Measurements from ENCODE around the gene TSC1.

TSC1 gene

DNA sequence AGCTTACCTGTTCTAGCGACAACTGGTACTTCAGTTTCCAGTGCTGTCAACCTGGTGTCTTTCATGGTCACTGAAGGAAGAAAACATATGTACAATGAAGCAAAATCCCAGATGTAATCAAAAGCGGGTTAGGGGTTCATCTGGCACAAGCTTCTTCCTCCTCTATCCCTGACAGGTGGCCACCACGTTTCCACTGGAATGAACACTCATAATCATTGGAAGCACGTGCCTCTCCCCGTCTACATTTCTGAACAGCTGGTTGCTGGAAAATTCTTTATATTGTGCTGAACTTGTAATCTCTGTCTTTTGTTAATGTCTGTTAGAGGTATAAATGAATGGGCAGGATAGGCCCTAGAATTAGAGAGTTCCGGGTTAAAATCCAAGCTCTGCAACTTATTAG lies 9.4 kb downstream of the TSC1 start:
- no peak for DNase-seq (ENCODE audit: low spot score)

DNA sequence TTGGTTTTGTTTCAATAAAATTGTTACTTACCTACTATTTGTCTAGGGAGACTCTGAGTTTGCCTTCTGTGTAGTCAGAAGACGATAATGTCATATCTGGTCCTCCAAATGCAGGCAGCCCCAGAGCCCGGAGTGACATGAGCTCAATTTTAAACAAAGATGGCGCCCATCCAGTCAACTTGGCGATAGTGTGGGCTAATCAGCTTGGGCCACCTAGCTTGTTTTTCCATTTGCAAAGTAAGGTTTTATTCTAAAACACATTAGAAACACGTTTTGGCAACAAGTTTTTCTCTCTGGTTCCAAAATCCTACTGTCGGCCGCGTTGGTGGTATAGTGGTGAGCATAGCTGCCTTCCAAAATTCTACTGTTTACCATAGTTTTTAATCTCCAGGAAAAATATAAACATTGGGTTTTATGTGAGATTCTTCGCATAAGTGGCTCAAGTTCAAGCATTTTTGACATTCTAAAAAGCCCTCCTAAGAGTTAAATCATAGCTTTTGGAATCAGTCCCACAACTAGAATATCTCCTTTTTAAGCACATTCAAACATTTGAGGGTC lies 13.2 kb downstream of the TSC1 start:
- DNase-seq (ENCODE audit: low spot score) = no peak

DNA sequence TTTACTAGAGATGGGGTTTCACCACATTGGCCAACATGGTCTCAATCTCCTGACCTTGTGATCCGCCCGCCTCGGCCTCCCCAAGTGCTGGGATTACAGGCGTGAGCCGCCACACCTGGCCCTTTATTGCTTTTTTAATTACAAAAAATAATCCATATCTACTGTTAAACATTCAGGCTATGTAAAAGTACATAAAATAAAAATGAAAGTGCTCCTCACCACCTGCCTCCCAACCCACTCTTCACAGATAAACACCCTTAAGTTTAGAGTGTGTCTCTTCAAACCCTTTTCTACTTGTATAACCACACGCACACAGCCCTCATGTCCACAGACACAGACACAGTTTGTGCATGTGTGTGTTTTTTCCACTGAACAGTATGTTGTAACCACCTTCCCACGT lies 16.7 kb downstream of the TSC1 start:
- DNase-seq (ENCODE audit: low spot score) = no peak

DNA sequence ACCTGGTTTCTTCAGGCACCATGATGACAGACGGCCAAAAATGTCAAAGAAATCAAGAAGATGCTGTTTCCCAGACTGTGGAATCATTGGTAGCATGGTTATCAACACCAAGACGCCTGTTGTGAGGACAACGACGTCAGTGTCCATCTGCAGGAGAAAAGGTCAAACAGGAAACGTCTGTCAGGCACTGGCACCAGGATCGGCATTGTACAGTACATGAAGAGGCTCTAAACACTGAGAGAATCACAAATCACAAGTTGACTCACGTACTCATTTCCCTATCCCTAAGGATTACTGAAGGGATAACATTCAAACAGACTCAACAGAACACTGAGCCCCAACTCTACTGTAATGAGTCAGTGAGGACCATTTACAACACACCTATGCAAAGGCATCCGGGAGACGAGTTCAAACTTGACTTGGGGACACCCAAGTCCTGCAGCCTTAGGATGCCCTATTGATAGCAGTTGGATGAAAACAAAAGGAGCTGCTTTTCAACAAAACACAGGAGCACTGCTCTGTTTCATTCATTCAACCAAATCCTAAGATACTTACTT lies 21.0 kb downstream of the TSC1 start:
- no peak for DNase-seq (ENCODE audit: low spot score)

DNA sequence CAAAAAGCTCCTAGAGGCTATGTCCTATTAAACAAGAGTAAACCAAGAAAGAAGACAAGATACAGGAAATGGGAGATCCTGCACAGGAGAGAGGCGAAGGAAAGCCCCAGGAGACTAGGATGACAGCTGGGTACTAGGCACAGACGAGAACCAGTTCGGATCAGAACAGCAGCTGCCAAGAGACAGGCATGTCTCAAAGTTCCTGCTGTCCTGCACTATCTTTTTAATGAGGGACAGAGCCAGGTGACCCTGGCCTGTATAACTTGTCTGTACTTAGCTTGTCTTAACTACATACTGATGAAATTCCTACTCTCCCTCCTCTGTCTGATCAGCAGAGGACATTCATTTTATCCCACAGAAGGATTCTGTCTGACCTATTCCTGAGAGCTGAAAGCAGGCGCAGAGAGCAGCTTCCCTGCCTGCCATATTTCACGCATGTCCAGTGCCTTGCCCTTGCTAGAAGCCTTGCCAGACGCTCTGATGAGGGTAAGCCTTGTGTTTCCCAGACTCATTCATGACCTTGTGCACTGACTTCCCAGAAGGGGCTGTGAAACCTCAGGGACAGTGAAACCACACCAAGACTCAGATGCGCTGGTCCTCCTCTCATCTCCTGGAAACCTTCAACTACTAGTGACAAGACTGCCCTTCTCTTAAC lies 24.7 kb downstream of the TSC1 start:
- no peak for DNase-seq (ENCODE audit: low spot score)

DNA sequence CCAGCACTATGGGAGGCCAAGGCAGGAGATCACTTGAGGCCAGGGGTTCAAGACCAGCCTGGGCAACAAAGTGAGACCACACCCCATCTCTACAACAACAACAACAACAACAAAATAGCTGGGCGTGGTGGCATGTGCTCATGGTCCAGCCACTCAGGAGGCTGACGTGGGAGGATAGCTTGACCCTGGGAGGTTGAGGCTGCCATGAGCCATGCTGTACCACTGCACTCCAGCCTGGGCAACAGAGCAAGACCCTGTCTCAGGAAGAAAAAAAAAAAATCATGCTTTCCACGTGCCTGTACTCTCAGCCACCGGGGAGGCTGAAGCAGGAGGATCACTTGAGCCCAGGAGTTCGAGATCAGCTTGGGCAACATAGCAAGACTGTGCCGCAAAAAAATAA lies 29.5 kb downstream of the TSC1 start:
- DNase-seq (ENCODE audit: low spot score) = no peak

DNA sequence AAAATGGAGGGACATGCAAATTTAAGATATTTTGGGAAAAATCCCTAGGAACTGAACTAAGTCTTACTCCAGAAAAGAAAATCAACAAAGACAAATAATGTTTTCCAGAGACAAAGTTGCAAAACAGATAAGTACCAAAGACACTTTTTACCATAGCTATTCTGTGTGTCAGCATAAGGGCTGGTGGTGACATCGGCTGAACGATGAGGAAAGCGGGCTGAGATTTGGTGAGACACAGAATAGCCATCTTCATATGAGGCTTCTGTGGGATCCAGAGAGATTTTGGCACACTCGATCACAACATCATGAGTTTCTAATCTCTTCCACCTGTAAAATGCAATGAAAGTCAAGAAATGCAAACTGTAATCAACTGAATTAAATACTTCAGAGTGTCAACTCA lies 32.3 kb downstream of the TSC1 start:
- no peak for DNase-seq (ENCODE audit: low spot score)

DNA sequence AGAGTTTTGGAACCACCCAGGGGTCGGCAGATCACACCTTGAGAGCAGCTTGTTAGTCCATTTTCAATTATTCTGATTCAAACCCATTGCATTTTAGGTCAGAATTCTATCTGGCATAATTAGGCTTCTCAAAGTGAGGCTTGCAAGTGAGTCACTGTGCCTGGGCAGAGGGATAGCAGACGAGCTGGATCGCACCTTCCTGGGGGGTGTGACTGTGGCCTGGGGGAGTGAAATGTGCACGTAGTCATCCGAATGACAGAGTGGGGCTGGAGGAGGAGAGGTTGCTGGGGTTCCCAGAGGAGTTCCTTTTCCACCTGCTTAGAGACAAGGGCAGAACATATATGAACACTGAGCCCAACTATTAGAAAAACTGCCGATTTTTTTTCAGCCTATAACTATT lies 34.0 kb downstream of the TSC1 start:
- DNase-seq (ENCODE audit: low spot score) = no peak

DNA sequence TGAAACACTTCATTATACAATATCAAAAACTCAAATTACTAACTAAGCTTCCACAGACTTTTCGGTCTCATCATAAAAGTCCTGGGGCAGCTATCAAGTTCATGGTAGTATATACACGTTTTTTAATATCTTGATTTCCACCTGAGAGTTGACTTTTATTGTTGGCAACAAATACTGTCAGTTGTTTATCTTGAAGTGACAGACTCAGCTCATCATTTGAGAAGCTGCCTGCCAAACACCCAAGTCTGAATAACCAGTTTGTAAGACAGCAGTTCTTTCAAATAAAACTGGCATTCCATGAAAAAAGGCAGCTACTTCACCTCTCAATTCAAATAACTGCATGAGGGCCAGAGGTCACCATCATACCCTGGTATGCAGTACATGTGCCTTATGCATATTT lies 35.1 kb downstream of the TSC1 start:
- DNase-seq (ENCODE audit: low spot score) = no peak

DNA sequence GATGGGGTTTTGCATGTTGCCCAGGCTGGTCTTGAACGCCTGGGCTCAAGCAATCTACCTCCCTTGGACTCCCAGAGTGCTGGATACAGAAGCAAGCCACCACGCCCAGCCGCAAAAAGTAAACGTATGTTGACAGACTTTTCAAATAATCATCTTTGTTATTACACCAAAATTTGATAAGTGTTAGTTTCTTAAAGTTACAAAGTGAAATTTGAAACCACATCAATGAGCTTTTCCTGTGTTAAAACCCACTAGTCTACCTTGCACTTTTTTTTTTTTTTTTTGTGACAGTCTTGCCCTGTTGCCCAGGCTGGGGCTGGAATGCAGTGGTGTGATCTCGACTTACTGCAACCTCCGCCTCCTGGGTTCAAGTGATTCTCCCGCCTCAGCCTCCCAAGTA lies 35.8 kb downstream of the TSC1 start:
- DNase-seq (ENCODE audit: low spot score) = no peak

DNA sequence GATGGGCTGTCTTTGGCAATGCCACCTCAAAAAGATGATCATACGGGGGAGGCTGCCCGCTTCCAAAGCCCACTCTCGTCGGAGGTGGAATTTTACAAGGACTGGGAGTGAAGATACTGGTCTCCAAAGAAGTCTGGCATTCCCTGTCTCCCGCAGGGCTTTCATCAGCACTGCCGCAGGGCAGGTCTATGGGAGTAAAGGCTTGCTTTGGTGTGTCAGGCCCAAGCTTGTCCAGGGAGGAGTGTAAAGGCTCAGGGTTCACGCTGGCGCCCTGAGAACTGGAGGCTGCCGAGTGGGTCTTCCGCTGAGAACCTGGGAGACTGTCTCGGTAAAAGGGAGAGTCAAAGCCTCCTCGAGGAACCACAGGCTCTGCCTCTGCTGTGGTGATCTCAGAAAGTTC lies 38.7 kb downstream of the TSC1 start:
- DNase-seq (ENCODE audit: low spot score) = no peak

DNA sequence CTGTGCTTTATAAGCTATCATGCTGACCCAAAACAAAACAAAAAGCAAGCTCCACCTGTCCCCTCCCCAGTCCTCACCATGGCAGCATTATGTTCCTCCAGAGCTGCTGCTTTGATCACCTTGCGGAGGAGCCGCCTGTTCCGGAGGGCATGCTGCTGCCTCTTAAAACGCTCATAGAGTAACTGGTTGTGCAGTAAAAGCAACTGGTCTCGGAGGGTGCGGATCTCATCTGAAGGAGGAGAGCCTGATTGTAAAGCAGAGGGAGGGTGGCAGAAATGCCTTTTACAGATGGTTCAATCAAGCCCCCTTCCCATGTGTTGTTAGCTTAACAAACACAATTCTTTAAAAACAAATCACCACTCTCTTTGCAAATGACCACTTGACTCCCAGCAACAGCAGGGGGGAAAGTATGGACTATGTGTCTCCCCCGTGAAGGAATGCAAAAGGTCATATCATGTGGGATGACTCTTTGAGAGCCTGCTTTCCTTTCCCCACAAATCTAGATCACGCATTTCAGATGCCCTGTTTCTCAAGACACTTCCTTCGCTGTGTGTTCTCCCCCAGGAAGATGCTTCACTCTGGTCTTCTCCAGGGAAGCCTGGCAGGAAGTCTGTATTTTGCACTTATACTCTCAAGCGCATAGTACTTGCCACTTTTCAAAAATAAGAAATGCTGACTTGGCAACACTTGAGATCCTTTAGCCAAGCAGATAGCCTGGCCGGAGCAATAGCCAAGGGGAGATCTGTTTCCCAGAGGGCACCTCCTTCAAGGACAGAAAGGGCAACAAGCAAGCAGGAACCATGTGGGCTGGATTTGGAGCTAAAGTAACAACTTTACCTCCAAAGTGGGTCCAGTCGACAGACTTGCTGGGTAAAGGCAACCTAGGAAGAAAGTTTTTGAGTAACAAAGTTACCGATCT lies 40.6 kb downstream of the TSC1 start:
- DNase-seq (ENCODE audit: low spot score) = no peak

DNA sequence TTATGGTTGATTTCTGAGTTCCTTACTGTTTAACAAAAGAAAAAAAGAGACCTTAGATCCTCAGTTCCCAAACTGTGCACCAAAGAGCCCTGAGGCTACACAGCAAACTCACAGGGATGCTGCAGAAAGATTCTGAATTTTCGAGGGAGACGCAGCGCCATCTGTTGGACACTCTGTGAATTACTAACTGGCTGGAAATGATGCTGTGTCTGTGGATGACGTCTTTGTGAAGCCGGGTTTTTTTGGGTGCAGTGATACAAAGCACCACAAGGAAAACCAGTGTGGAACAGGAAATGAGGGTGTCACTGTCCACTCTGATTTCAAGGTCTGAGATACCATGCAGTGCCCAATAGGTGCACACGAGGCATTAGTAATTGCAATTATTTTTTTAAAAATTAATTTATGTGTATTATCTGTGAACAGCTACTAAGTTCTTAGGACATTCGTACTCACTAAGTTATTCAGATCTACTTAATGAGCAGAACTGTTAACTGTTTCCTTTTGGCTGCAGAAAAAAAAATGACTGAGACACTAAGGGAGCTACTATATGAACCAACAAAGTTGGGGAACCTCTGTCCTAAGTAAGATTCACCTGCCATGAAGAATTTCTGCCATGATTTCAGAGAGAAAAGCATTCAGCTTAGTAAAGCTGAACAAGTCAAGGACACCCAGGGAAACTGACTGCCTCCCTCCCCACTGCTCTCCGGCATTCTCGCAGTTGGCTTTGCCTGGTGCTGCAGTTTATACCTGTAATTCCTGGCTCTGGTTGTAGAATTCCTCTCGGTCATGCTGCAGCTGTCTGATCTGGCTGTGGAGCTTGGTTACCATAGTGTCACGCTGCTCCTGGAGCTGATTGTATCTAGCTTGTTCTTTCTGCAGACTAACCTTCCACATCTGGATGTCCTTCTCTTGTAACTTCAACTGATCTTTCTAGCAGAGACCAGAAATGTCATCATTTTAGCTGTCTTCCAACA lies 42.3 kb downstream of the TSC1 start:
- DNase-seq (ENCODE audit: low spot score) = peak; percentile 83

DNA sequence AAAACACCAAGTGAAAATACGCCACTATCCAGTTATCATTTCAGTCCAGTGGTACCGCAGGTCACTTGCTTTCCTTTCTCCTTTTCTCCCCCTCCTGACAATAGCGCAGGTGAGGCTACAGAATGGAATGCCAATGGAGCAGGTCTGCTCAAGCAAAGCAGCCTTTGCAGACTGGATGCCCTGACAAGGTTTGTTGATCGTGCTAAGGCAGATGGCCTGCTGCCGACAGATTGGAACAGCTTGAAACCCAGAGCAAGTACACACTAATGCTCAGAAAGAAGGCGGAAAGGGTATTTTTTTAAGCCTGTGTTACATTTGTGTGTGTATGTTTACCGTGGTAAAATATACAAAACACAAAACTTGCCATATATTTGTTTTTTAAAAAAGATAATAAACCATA lies 46.4 kb downstream of the TSC1 start:
- DNase-seq (ENCODE audit: low spot score) = no peak

DNA sequence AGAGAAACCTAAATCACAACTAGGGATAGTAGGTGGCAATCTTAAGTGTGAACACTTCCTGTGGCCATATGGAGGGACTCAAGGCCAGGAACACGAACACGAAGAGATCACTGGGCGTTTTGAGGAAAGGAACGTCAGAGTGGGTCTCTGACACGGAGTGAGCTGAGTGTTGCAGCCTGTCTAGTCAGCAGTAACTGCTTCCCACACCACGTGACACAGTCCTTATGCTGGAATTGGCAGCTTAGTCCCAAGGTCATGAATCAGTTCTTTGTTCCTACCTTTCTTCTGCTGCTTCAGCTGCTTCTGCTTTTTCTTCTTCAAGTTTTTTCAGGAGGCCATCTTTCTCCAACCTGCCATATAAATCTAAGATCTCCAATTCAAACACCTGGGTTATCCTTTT lies 47.5 kb downstream of the TSC1 start:
- no peak for DNase-seq (ENCODE audit: low spot score)

DNA sequence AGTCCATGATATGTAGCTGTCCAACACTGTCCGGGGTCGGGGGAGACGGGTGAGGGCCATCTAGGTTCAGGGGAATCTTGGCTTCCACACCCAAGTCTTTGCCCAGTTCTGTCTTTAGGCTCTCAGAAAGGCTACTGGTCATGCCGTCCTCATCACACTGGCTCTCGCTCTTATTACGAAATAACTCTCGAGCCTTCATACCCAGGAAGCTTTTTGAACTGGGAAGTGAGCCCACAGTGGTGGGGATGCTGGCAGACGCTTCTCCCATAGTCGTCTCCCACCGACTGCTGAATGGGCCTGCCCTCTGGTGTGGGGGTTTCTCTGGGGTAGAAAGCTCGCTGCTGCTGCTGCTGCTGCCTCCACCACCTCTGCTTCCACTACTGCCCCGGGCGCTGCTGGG lies 48.2 kb downstream of the TSC1 start:
- no peak for DNase-seq (ENCODE audit: low spot score)

DNA sequence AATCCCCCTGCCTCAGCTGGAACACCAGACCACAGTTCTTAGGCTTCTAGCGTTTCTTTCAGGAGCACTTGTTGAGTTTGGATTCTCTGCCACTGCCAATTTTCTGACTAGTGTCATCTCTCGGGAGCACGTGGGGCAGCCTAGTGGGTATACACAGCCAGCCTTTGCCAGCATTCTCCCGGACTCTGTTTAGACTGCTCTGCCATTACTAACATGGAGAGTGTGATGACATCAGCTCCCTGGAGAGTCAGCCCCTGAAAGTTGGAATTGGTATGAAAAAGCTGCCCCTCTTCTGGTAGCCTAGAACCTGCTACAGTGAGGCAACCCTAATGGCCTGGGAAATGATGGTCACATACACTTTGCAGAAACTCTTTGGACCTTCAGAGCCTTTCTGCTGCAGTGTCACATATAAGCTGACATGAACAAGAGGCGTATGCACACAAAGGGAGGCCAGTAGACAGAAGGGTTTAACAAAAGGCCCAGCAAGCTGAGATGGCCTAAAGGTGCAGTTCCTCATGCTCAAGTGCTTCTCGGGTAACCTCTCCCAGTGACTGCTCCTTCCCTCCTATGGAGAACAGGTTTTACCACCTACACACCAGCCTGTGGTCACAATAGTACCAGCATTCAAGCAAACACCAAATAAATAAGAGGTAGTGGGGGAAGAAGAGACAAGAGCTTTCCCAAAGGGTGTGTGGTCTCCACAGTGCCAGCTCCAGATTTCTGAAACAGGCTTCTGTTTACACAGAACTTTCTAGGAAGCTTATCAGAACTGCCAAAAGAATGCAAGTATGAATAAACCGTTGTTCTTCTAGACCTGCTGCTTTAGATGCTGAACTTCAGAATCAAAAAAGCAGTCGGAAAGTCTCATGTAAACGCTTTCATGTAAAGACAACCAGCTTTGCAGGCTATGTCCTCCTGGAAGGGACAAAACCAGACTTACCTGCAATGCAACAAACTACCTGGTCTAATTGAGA lies 49.3 kb downstream of the TSC1 start:
- no peak for DNase-seq (ENCODE audit: low spot score)

DNA sequence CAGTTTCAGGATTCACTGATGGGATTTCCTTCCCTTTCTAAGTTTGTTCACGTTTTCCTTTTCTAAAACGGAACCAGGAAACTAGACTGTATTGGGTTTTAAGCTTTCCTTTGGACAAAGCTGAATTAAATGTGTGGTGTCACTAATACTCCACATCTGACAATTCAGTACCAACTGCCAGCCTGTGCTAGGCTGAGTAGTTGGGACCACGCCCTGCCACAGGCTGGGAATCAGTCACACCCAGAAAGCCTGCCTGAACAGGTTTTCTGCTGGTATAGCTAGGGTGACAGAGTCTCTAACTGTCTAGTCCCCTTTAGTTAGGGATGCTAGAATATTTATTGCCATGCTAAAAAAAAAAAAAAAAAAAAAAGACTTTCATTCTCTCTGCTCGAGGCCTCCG lies 50.1 kb downstream of the TSC1 start:
- peak; percentile 77 for DNase-seq (ENCODE audit: low spot score)

DNA sequence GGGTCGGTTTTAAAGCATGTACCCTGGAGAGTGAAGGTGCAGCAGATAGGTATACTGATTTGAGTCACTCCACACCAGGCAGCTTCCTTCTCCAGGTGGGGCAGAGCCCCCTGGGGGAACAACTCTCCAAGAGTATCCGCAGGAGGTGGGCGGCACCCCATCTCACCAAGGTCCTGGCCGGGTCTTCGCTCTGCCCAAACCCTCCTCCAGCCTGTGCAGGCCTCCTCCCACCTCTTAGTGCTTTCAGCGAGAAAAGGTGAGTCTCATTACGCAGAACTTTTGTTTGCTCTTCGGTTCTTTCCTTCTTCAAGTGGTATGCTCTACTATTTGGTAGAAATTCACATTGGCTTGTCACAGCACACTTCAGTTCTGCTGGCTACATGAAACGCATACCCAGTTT lies 52.0 kb downstream of the TSC1 start:
- no peak for DNase-seq (ENCODE audit: low spot score)

DNA sequence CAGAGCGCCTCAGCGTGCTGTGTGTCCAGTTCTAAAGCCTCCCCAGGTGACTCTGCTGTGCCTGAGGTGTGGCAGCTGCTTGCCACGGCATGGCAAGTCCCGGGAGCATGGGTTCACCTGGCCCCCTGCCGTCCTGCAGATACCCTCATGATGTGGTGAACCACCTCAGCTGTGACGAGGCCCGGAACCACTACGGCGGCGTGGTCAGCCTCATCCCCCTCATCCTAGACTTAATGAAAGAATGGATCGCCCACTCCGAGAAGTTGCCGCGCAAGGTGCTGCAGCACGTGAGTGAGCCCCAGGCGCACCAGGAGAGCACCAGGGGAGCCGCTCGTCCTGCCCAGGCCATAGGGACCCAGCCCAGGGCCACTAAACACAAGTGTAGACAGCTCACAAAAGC lies 56.3 kb downstream of the TSC1 start:
- no peak for DNase-seq (ENCODE audit: low spot score)

Measured in hematopoietic multipotent progenitor cell treated with erythropoietin and hydrocortisone succinate and interleukin-3 and kit ligand, for 17 days (in vitro differentiated cells).